NCI-H510A treated with DMSO at 0.1 percent for 48 hours (cell line): ENCODE results near the gene EGFL8.
A peak's percentile ranks its signal among the peaks of the same experiment; 100 is the strongest.
"Not testable (repeated sequence)": the region's sequence is repeated elsewhere in the genome, so short reads cannot be mapped to it uniquely, and the experiment has no call there.

Source experiments
- DNase-seq: peaks from one replicate; lab custom pipeline; 2025; lab: John Stamatoyannopoulos, UW

Gene EGFL8

DNA sequence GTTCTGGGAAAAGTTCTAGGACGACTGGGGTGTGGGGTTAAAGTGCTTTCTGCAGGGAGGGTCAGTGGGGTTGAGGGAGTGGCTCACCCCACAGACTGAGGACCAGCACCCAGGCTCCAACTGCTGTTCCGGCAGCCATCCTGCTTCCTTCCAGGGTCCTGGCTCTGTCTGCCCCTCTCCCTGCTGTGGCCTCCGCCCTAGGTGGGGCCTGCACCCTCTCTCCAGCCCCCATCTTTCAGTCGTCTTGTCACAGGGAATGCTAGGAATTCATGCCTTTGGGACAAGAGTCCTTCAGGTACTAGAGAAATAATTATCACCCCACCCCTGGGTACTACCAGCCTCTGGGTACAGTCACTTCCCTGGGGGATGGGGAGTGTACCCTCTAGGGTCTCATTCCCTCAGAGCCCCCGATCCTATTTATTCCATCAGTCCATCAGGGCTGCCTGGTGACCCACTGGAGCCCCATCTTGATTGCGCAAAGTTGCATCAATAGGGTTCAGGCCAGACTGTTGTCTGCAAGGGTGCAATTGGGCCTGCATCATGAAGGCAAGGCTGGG is 19.8 kb downstream of the EGFL8 start, which contains the start of gene AGER:
Gene AGER (minus strand): TSS at position 170 of the 557 bp plus-strand sequence. CDS start 31 bp downstream, at position 139.
- DNase-seq, result no peak

DNA sequence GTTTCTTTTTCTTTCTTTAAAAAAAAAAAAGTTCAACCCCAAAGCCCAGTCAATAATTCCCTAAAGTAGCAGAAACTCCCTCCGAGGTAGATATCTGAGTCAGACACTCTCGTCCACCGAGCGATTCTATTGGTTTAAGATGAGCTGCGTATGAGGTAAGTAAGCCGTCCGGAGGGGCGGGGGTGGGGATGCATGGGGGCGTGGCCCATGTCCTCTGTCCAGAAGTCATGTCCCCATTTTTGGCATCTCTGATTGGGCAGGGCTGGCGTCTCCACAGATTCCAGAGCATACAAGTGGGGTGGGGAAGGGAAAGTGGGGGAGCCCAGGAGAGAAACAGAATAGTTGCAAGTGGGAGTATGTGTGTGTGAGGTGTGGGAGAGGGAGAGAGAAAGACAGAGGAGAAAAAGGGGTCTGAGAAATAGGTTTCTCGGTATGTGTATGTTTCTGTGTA is 21.3 kb downstream of the EGFL8 start:
- peak; percentile 40 for DNase-seq

DNA sequence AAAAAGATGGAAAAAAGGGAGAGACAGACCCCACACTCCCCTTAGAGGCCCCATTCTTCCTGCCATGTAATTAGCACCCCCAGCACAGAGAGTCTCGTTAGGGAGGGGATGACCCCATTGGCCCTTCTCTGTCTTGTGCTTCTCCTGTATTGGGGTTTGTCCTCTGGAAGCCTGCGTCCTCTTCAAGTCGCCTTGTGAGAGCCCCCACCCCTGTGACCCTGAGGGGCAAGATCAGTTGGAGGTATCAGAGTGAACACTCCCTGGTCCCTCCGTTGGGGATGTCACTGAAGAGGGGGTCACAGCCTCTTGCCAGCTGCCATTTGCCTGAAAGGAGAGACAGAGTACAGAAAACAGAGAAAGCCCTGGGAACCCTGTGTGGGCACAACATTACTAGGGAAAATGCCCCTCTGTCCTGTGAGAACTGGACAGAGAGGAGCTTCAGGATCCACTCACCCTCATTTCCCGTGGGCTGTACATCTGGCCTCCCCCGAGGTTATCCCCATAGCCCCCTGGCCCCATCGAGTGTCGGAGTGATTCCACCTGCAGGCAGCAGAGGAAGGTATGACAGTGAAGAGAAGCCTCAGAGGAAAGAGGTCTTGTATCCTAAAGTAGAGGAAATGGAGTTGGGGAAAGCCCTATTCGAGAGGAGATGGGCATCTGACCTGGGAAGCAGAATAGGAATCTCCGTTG is 21.9 kb downstream of the EGFL8 start:
- not testable (repeated sequence) for DNase-seq

DNA sequence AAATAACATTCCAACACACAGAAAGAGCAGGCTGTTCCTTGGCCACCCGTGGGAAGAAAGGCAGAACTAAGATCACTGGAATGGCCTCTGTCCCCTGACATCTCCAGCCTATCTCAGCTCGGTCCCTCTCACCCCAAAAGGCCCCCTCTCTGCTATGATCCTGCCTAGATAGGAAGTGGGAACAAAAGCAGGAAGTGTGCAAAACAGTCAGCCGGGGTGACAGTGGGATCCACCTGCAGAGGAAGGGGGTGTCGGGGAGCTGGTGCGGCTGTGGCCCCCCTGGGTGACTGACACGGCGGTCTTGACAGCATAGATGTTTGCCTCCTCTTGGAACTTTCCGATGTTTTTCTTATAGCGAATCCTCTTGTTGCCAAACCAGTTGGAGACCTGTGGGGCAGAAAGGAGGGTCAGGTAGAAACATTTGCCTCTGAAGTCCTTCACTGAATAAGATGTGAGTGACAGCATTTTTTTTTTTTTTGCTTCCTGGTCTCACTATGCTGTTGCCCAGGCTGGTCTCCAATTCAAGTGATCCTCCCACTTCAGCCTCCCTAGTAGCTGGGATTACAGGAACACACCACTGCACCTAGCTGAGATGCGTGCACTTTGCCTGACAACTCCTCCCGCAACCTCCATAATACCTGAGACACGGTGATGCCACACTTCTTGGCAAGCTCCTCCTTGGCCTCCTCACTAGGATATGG is 22.8 kb downstream of the EGFL8 start:
- DNase-seq, result no peak

DNA sequence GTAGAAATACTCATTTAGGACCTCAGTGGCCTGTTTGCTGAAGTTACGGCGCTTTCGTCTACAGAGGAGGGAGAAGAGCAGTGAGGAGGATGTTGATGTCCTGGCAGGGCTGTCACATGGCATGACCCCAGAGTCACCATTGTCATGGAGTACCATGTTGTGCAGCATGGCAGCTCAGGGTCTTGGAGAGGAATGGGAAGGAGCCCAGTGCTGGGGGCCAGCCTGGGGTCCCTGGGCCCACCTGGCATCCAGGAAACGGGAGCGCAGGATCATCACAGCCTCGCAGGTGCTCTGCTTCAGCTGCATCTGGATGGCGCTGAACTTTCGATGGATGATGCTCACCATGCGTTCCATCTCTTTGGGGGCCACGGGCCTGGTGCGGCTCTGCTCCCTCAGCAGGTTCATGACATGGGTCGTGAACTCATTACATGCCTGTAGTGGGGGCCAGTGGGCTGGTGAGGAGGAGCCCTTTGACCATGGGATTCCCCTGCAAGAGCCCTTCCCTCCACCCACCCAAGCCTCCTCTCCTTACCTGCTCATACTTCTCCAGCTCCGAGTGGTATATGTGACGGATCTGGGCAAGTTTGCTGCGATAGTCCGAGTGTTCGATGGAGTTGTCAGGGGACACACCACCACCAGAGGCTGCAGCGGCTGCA is 23.5 kb downstream of the EGFL8 start:
- not testable (repeated sequence) for DNase-seq

DNA sequence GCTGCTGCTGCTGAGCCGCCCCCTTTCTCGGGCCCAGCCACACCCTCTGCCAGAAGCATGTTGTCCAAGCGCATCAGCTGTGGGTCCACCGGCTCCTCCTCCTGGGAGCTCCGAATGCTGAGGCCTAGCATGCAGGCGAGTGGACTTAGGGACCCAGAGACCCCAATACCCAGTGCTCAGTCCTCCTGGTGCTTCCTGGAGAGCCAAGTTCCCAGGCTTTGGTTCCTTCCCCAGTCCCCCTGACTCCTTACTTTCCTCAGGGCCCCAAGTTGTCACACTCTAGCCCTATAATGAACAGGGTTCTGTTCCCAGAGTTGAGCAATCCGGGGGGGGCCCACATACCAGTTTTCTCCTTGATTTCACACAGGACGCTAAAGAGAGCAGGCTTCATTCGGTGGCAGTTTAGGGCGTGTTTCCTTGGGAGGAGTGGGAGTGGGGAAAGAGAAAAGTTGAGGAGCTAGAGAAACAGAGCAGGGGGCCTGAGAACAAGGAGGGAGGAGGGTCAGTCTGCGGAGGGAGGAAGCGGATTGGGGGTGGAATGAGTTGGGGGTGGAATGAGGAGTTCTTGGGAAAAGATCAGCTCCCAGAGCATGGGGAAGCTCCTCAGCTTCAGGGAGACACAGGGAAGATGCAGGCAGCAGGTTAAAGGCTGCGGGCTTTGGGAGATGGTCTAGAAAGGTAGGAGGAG is 24.1 kb downstream of the EGFL8 start:
- no peak for DNase-seq

DNA sequence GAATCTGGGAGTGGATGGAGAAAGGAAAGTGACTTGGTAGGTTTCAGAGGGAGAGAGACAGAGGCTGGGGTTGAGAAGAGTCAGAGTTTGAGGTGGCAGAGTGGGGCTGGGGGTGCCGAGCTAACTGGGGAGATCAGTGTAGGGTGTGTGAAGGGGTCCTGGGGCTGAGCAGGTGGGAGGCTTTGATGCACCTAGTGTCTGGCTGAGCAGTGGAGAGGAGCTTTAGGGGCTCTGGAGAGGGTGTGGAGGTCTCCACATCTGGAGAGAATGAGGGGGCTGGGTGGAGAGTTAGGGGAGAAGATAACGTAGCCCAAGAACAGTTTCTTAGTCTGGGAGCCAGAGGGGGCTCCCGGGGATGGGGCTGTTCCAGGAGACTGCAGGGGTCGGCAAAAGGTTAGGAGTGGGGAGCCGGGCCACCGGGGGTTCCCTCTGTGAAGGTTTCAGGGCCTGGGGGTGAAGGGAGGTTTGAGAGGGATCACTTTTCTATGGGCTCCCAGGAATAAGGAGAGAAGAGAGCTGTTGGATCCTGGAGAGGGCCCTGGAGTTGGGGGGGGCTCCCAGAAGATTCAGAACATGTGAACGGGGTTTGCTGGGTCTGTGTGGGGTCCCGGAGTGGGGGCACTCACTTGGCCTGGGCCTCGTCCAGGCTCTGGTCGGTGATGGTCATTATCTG is 24.8 kb downstream of the EGFL8 start:
- DNase-seq, result no peak

DNA sequence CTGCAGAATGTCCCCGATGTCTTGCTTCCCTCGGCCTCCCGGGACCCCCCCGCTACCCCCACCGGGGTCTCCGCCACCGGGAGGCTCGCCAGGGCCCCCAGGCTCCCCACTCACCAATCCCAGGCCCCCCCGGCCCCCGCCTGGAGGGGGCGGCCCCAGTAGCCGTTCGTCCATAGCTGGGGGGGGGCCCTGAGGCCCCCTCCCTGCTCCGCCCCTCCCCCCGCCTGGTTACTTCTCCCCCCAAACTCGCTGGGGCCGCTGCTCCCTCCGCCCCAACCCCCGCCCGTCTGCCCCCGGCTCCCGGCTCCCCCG is 25.3 kb downstream of the EGFL8 start:
- DNase-seq, result no peak

DNA sequence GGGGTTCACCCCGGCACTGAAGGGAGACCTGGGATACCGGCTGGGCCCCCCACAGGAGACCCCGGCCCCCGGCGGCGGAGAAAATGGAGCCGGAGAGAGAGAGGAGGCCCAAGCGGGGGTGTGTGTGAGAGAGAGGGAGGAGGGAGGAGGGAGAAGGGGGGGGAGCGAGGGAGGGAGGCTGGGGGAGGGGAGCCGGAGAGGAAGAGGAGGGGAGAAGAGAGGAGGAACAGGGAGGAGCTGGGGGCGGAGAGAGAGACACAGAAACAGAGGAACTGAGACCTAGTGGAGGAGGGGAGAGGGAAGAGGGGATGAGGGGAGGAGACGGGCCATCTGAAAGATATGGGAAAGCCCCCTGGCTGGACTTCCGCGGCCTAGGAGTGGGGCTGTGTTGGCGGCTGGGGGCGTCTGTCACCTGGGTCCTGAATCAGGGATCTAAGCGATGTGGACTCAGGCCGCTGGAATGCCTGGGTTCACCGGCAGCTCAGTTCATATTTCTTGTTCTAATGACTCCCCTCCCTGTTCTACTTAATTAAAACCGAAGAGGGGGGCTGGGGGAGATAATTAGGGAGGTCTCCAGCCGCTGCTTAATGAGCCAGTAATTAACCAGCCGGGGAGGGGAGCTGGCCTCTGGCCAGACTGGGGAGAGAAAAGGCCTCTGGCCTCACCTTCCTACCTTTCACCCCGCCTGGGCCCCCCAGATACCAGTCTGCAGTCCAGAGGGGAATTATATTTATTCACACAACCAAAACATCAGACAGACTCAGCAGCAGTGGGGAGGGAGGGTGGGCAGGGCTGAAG is 25.9 kb downstream of the EGFL8 start, which contains the start of gene PBX2:
Gene PBX2 (minus strand): TSS at position 149 of the 798 bp plus-strand sequence. CDS start 287 bp downstream, outside the sequence.
- DNase-seq, result peak; percentile 90

DNA sequence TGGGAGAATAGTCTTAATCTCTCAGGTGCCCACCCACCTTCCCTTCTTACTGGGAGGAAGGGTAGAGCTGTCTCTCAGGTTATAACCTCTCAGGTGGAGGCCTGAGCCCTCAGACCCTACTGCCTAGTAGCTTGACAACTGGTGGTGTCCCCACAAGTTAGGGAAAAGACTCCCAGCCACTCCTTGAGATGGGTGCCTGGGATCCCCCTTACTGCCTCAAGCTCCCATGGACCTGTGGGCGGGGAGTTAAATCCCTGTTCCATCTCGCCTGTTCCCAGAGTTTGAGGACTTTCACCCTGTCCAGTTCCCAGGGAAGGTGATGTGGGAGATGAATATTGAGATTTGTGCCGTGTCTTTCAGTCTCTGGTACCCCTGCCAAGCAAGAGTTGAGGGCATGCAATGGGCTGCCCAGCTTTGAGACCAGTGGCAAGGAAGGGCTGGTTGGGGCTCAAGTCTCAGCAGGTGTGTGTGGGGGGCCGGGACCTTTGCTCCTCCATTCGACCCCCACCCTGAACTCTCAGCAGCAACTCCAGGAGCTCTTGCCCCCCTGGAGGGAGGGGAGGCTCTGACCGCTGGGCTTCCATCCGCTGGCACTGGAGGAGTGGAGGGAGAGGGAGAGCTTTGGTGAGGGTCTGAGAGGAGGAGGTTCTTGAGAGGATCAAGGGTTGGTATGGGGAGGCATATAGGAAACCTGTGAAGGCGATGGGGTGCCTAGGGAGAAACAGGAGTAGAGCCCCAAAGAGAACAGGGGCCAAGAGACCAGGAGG is 26.7 kb downstream of the EGFL8 start:
- DNase-seq, result no peak

DNA sequence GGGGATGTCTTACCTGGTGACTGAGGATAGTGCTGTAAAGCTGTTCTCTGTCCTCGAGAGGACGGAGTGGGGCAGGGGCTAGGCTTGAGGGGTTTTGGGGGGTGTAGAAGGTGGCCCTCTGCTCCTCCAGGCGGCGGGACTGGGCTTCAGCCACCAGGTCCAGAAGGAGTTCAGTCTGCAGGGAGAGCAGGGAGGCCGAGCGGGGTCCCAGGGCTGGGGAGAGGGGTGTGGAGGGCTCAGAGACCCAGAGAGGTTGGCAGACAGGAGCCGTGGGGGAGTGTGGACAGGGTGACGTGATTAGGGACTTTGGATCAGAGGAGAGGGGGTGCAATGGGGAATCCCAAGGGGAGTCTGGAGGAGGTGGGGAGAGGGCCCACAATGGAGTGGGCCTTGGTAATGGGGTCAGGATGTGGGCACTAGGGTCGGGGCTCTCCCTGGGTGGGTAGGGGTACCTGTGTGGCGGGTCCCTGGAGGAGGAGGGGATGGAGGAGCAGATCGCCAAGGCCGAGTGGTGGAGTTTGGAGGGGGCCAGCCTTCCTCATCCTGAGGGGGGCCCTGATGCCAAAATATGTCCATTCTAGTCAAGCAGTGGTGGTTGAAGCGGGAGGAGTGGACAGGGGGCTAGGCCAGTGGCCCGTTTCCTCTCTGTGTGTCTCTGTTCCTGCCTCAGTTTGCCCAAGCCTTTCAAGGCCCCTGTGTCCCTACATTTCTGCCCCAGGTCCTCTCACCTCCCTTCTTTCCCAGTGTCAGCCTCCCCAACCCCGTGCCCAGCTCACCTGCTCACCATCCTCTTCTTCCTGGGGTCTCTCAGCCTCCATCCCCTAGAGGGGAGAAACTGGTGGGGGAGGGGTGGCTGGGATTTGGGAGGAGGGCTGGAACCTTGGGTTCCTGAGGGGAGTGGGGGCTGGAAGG is 27.6 kb downstream of the EGFL8 start:
- DNase-seq, result no peak

DNA sequence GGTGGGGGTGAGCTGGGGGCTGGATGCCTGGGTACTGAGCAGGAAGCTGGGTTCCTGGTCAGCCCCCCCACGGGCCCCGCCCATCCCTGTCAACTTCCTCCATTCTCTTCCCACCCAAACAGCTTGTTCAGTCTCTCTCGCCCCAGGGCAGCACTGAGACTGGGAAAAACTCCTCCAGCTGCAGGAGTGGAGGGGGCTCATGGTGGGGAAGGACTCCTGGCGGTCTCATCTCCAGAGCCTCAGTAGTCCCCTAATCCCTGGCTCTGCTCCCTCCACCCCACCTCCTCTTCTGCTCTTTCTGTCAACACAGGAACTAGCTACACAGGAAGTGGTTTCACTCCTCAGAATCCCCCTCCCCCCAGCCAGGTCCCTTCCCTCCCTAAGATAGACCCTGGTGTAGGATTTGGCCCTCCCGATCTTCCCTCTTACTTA is 28.2 kb downstream of the EGFL8 start, which contains the start of gene GPSM3:
Gene GPSM3 (minus strand): TSS at position 36 of the 432 bp plus-strand sequence. CDS start 130 bp downstream, outside the sequence.
- peak; percentile 53 for DNase-seq

DNA sequence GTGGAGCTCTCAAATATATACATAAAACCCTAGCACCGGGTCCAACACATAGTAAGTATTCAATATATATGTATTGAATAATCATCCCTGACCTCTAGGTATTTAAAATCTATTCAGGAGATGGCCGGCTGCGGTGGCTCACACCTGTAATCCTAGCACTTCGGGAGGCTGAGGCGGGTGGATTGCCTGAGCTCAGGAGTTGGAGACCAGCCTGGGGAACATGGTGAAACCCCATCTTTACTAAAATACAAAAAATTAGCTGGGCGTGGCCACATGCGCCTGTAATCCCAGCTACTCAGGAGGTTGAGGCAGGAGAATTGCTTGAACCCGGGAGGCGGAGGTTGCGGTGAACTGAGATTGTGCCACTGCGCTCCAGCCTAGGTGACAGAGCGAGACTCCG is 28.7 kb downstream of the EGFL8 start:
- DNase-seq, result not testable (repeated sequence)

DNA sequence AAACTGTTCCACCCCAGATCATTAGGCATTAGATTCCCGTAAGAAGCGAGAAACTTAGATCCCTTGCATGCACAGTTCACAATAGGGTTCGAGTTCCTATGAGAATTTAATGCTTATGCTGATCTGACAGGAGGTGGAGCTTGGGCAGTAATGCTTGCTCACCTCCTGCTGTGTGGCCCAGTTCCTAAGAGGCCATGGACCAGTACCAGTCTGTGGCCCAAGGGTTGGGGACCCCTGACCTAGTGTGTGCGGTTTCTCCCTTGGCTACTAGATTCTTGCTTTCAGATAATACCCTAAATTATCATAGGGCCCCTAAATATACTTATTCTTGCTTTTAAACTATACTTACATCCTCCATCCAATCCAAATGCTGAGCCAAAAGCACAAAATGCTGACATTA is 30.0 kb downstream of the EGFL8 start:
- no peak for DNase-seq

DNA sequence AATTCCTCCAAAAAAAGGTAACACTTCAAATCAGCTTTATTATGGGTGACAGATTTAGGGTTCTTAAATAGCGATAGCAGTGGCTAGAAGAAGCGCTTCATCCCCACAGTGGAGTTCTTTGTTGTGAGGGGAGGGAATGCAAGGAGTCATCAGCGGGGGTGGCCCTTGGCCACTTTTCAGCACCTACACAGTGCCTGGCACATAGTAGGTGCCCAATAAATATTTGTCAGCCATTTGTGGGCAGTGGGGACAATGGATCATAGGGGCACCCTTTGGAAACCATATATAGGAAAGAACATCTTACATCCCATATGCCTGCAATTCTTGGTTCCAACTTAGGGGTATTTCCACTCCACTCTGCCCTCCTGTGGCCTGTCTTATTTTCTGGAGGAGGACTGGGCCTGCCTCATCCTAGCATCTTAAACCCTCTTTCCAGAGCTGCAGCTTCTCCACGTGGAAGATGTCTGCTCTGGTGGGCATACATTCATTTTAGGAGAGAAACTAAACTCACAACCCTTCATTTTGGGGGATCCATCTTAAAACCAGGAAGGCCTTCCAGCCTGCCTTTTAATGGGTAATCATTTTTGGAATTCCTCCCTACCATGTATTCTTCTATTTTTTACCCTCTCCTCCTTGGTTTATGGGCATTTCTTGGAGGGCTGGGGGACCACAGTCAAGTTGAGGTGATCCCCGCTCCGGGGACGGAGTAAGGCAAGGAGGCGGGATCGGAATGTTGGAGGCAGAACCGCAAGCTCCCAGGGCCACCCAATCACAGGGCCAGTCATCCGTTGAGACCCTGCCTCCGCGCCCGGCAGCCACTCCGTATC is 30.6 kb downstream of the EGFL8 start:
- peak; percentile 34 for DNase-seq

DNA sequence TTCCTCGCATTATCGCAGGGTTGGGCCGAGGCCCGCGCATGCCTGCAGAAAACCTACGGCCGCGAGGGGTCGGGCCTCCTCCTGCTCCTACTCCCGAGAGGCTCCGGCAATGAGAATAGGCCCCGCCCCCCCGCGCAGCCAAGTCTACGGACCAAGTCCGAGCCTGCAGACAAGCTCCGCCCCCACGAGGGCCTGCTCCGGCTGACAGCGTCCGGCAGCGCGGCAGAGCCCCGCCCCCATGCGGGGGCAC is 31.2 kb downstream of the EGFL8 start:
- peak; percentile 99 for DNase-seq

DNA sequence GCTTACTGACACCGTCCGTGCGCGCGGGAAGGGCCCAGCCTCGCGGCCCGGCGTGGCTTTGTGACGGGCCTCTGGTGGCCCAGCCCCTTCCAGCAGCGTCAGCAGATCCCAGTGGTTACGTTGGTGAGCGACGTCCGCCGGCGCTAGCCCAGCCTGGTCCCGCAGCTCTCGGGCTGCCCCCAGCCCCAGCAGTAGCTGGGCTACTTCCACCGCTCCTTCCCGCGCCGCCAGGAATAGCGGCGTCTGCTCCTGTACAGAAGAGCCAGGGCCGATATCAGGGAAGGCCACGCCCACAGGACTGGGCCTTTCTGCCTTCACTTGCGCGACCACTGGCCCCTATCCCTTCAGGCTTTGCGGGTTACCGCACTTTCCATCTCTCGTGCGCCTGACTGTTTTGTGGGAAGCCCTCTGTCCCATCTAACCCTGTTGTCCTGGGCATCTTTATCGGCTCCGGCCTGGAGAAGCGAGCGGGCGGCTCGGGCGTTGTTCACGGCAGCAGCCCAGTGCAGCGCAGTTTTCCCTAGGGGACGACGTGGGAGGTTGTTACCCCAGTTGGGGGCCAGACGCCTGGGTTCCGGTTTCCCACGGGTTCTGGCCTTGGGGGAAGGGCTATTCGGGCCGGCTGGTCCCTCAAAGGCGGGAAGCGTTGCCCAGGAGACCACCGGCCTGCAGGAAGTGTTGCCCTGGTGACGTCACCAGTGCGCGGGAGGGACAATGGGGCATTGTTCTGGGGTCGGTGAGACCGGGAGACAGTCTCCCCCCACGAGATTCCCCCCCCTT is 31.7 kb downstream of the EGFL8 start:
- DNase-seq, result peak; percentile 80
